OCI-LY7 (cell line): ENCODE results near the gene LRBA. TPM values are rescaled to one million over a fixed set of nuclear protein-coding genes. Genes with fewer than 3 reads are reported as not detected.

Experiments
- BruUV-seq: library from RNA; stranded (reverse); fragments of 400-500 nt; replicated peaks from 2 replicates; lab custom pipeline; 2021; lab: Mats Ljungman, UMichigan
- CTCF ChIA-PET: fragments of 300-600 bp; sonication (Branson Sonifier 250); formaldehyde crosslinking; loops from one replicate; lab custom pipeline; 2022; ENCODE audit warnings: antibody characterized with exemption; ENCODE audit not compliant: unreplicated experiment; lab: Charles Lee
- POLR2A ChIA-PET: fragments of 300-600 bp; sonication (Branson Sonifier 250); formaldehyde crosslinking; loops from one replicate; lab custom pipeline; 2022; ENCODE audit warnings: antibody characterized with exemption; lab: Charles Lee
- DNase-seq: peaks from one replicate; pipeline ENCODE4 v3.0.0-alpha.2; 2015; ENCODE audit warnings: low spot score
- H2AFZ ChIP-seq: fragments of 200-600 bp; sonication (generic), shearing (Covaris generic); 2 replicates; pipeline ENCODE4 v1.6.1; 2014; ENCODE audit warnings: mild to moderate bottlenecking, antibody characterized with exemption, low read length, moderate library complexity
- H3K27ac ChIP-seq: fragments of 200-600 bp; sonication (generic); 2 replicates; pipeline ENCODE4 v1.5.1; 2014; ENCODE audit warnings: mixed run types, low read depth, mild to moderate bottlenecking, moderate library complexity, low read length, inconsistent platforms; ENCODE audit not compliant: poor library complexity, severe bottlenecking
- H3K36me3 ChIP-seq: fragments of 200-600 bp; sonication (generic); 2 replicates; pipeline ENCODE4 v1.6.1; 2014; ENCODE audit warnings: mild to moderate bottlenecking, antibody characterized with exemption, low read length, moderate library complexity, mixed read lengths; ENCODE audit not compliant: insufficient read depth
- H3K4me1 ChIP-seq: fragments of 200-600 bp; sonication (generic); 2 replicates; pipeline ENCODE4 v1.5.1; 2014; ENCODE audit warnings: mild to moderate bottlenecking, low read length; ENCODE audit not compliant: insufficient read depth, poor library complexity, severe bottlenecking
- H3K4me2 ChIP-seq: fragments of 200-600 bp; sonication (generic); 2 replicates; pipeline ENCODE4 v1.6.1; 2014; ENCODE audit warnings: mild to moderate bottlenecking, low read length
- H3K4me3 ChIP-seq: fragments of 200-600 bp; sonication (generic); 2 replicates; pipeline ENCODE4 v1.5.1; 2014; ENCODE audit warnings: mild to moderate bottlenecking, low read depth, low read length; ENCODE audit not compliant: poor library complexity, severe bottlenecking
- H3K79me2 ChIP-seq: fragments of 200-600 bp; sonication (generic); 2 replicates; pipeline ENCODE4 v1.6.1; 2016; ENCODE audit warnings: low read depth, mild to moderate bottlenecking, low read length, moderate library complexity, mixed read lengths; ENCODE audit not compliant: insufficient read depth
- H3K9me2 ChIP-seq: fragments of 200-600 bp; sonication (generic); 2 replicates; pipeline ENCODE4 v1.6.1; 2016; ENCODE audit warnings: mild to moderate bottlenecking, low read length, mixed read lengths; ENCODE audit not compliant: insufficient read depth
- H3K9me3 ChIP-seq: fragments of 200-600 bp; sonication (generic); 2 replicates; pipeline ENCODE4 v1.6.1; 2014; ENCODE audit warnings: mild to moderate bottlenecking, mixed run types, low read length, mixed read lengths
- H4K20me1 ChIP-seq: fragments of 200-600 bp; sonication (generic); 2 replicates; pipeline ENCODE4 v1.6.1; 2014; ENCODE audit warnings: mild to moderate bottlenecking, antibody characterized with exemption, low read length, moderate library complexity, mixed read lengths; ENCODE audit not compliant: insufficient read depth
- EZH2phosphoT487 ChIP-seq: fragments of 200-600 bp; sonication (generic); IDR thresholded peaks from 2 replicates; pipeline ENCODE4 v1.6.1; 2018; ENCODE audit warnings: low read depth, borderline replicate concordance, mild to moderate bottlenecking, mixed run types, antibody characterized with exemption, low read length, moderate library complexity, mixed read lengths
- intact Hi-C: fragments of 100-400 bp; cut with micrococcal nuclease; formaldehyde crosslinking; loops from one replicate; pipeline ENCODE4 v1.10.0; 2022; ENCODE audit not compliant: unreplicated experiment
- total RNA-seq, 2 experiments: library from RNA; depleted of rRNA in 1 of 2; stranded (reverse); fragments of >200 nt in 1 of 2; shearing (Covaris generic) in 1 of 2; gene quantifications; 2 replicates each; pipeline ENCODE4 v1.2.3, GENCODE V29; 2014 to 2022
- TF ChIP-seq, protein P1 (sequence below): fragments of 200-600 bp; sonication (generic); conservative IDR thresholded peaks from 2 replicates; pipeline ENCODE4 v1.5.1; 2014; ENCODE audit warnings: mild to moderate bottlenecking, antibody characterized with exemption, low read length, moderate library complexity, mixed read lengths

Gene LRBA
- total RNA-seq, 2 experiments from 2014 or later, result 60.4 to 66.7 TPM

DNA sequence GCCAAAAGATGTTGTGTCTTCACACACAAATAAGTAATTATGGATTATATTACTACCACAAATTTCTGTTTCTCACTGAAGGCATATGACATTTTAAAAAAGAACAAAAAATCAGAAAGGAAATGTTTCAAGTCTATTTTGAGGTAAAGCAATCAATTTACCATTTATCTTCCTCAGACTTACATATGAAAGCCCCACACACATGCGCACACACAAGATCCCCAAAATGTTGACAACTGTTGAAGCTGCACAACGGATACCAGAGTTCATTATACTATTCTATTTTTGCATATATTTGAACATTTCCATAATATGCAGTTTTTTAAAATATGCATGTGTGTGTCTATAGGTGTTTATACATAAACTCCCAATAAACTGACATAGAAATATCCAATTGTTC, 2.7 kb downstream of the LRBA start:
- H3K4me2 ChIP-seq, result peak overlapping the region; percentile 96
- H3K9me3 ChIP-seq, result 0 out of 2 replicates have a peak, but pooled peaks cover 4% of the 10 kb centered on the region
- H3K9me2 ChIP-seq, result no peaks in the 10 kb centered on the region
- no peak overlapping the region for H2AFZ ChIP-seq
- no peak for DNase-seq
- peaks cover 18% of the 10 kb centered on the region for H3K4me1 ChIP-seq
- peak overlapping the region; percentile 95 for H3K4me3 ChIP-seq
- peaks cover 38% of the 10 kb centered on the region for H3K36me3 ChIP-seq
- intact Hi-C loops, result loop anchor here (10.0 kb wide), 1 partner anchor 552 kb away; no protein-coding TSS in a partner anchor
- no TSS peak for BruUV-seq
- peaks cover 13% of the 10 kb centered on the region; the same call in 1 of the 2 replicates for H4K20me1 ChIP-seq
- peaks cover 62% of the 10 kb centered on the region for H3K79me2 ChIP-seq
- ChIA-PET POLR2A (interaction anchor here (0.7 to 1.1 kb wide), 4 partner anchors 36 to 704 kb away, joined by 3 to 6 read pairs (median 4); no protein-coding TSS in a partner anchor), CTCF (no interaction called here)
- peak overlapping the region; percentile 32 for H3K27ac ChIP-seq
- TF ChIP-seq, protein P1, sequence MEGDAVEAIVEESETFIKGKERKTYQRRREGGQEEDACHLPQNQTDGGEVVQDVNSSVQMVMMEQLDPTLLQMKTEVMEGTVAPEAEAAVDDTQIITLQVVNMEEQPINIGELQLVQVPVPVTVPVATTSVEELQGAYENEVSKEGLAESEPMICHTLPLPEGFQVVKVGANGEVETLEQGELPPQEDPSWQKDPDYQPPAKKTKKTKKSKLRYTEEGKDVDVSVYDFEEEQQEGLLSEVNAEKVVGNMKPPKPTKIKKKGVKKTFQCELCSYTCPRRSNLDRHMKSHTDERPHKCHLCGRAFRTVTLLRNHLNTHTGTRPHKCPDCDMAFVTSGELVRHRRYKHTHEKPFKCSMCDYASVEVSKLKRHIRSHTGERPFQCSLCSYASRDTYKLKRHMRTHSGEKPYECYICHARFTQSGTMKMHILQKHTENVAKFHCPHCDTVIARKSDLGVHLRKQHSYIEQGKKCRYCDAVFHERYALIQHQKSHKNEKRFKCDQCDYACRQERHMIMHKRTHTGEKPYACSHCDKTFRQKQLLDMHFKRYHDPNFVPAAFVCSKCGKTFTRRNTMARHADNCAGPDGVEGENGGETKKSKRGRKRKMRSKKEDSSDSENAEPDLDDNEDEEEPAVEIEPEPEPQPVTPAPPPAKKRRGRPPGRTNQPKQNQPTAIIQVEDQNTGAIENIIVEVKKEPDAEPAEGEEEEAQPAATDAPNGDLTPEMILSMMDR, result no peak
- TF ChIP-seq EZH2phosphoT487, result no peak

DNA sequence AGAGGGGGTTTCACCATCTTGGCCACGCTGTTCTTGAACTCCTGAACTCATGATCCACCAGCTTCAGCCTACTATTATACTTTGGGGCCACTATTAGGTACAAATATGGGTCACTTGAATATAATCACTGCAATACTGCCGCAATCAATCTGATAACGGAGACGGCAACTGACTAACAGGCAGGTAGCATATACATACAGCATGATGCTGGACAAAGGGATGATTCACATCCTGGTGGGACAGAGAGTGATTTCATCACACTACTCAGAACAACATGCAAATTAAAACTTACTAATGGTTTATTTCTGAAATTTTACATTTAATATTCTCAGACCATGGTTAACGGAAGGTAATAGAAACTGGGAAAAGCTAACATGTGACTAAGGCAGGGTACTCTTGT, 10.9 kb downstream of the LRBA start:
- intact Hi-C loops, result no loop called here
- H3K4me2 ChIP-seq, result no peak overlapping the region
- CTCF ChIA-PET, result interaction anchor here (0.6 kb wide), 1 partner anchor 167 kb away, joined by 3 read pairs; no protein-coding TSS in a partner anchor

More for the DNA sequence above, 10.9 kb downstream of the LRBA start:
- POLR2A ChIA-PET, result interaction anchor here (0.6 to 1.4 kb wide), 2 partner anchors 9 to 1725 kb away, joined by 3 to 5 read pairs; no protein-coding TSS in a partner anchor
- peaks cover 84% of the 10 kb centered on the region for H3K79me2 ChIP-seq
- no peak overlapping the region for H3K27ac ChIP-seq
- no TSS peak for BruUV-seq
- peaks cover 10% of the 10 kb centered on the region for H3K4me1 ChIP-seq
- H3K9me3 ChIP-seq, result no peaks in the 10 kb centered on the region
- H3K36me3 ChIP-seq, result peaks cover 47% of the 10 kb centered on the region
- H2AFZ ChIP-seq, result no peak overlapping the region
- no peaks in the 10 kb centered on the region for H3K9me2 ChIP-seq
- TF ChIP-seq EZH2phosphoT487, result no peak
- TF ChIP-seq, protein P1, result no peak
- no peak overlapping the region for H3K4me3 ChIP-seq
- peaks cover 4% of the 10 kb centered on the region; the same call in 1 of the 2 replicates for H4K20me1 ChIP-seq
- no peak for DNase-seq
